Transverse colon (tissue), 4 donors: Measurements from ENCODE around the gene TBL1Y. TPM values are rescaled to one million over a fixed set of nuclear protein-coding genes. Genes with fewer than 3 reads are reported as not detected.

Experiments used
- DNase-seq: peaks from one replicate; pipeline ENCODE4 v3.0.0-alpha.2; 2019
- H3K27ac ChIP-seq, 4 donors: fragments of 200-600 bp; sonication (generic); 2 replicates each; pipeline ENCODE4 v1.5.1; 2016 to 2018; ENCODE audit warnings: inconsistent platforms in 4 of 4
- H3K27me3 ChIP-seq: fragments of 200-600 bp; sonication (generic); 2 replicates; pipeline ENCODE4 v1.5.1; 2017; ENCODE audit warnings: inconsistent platforms
- H3K36me3 ChIP-seq, 4 donors: fragments of 200-600 bp; sonication (generic); 2 replicates each; pipeline ENCODE4 v1.5.1; 2017 to 2019; ENCODE audit warnings: inconsistent platforms in 4 of 4
- H3K4me1 ChIP-seq, 4 donors: fragments of 200-600 bp; sonication (generic); 2 replicates each; pipeline ENCODE4 v1.5.1; 2017 to 2020; ENCODE audit warnings: inconsistent platforms in 4 of 4
- H3K4me3 ChIP-seq, 4 donors: fragments of 200-600 bp; sonication (generic); 1 replicate in 1 of 4; 2 replicates in 3 of 4; pipeline versions ENCODE4 v1.5.1 to v1.6.1; 2017 to 2019; ENCODE audit warnings: inconsistent platforms in 4 of 4
- H3K9me3 ChIP-seq, 2 donors: fragments of 200-600 bp; sonication (generic); 2 replicates each; pipeline ENCODE4 v1.5.1; 2017 to 2019; ENCODE audit warnings: inconsistent platforms in 2 of 2
- EP300 ChIP-seq: sonication (generic); formaldehyde crosslinking; IDR thresholded peaks from one replicate; pipeline ENCODE4 v1.6.1; 2017; ENCODE audit warnings: antibody characterized with exemption, low read depth
- POLR2A ChIP-seq: fragments of 450-650 bp; IDR thresholded peaks from one replicate; pipeline ENCODE4 v1.6.1; 2016; ENCODE audit warnings: antibody characterized with exemption, mild to moderate bottlenecking, moderate library complexity
- POLR2AphosphoS5 ChIP-seq, 3 donors: sonication (generic); formaldehyde crosslinking; IDR thresholded peaks; one replicate each; pipeline ENCODE4 v1.6.1; 2016; ENCODE audit warnings: antibody characterized with exemption in 3 of 3
- WGBS, 2 donors: methylation state at CpG; one replicate each; pipeline ENCODE4 v1.1.5; 2018; ENCODE audit warnings: low coverage in 1 of 2; 5-methylcytosine and 5-hydroxymethylcytosine counted together
- in situ Hi-C, 4 donors: fragments of 200-750 bp; cut with MboI; loops; one replicate each; pipeline versions ENCODE4 v1.15.0 to v1.15.1; 2017; ENCODE audit warnings: low sequenced_read_pairs in 3 of 4, low pct_ligation_motif_present in 1 of 4, low pct_unique_long_range_greater_than_20kb in 1 of 4
- intact Hi-C: fragments of 100-400 bp; cut with DNase I; formaldehyde crosslinking; loops from one replicate; pipeline ENCODE4 v1.15.1; 2023; ENCODE audit warnings: low total_unique reads
- total RNA-seq, 4 donors: library from RNA; depleted of rRNA; stranded (reverse); fragments of >200 nt; gene quantifications; one replicate each; pipeline ENCODE4 v1.1.0, GENCODE V29; 2016
- TF ChIP-seq, protein P1 (sequence below), 5 experiments: fragments of 200-600 bp in 3 of 5; fragments of 450-650 bp in 2 of 5; sonication (generic) in 3 of 5; IDR thresholded peaks; 1 replicate in 2 of 5; 2 replicates in 3 of 5; pipeline ENCODE4 v1.5.1; 2016 to 2017; ENCODE audit warnings: antibody characterized with exemption in 5 of 5, inconsistent platforms in 3 of 5, mild to moderate bottlenecking in 2 of 5, moderate library complexity in 1 of 5

The TBL1Y gene
- total RNA-seq, 4 donors from 2014 or later, result 0.68 TPM; not detected in 3

DNA sequence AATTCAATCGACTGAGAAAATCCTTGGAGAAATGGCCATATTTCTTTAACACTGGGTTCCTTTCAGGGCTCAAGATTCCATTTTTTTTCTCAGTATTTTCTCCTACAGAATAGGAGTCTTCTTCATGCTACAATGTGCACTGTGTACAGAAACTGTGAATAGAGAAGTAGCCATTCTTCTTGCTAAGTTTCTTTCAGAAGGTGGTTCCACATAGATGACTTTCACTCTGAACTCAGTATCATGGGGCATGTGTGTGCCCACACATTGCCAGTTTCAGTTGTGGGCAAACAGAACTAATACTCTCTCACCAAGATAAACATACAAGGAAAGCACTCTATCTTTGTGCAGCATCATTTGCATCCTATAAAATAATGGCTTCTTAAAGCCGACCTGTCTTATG lies 89.4 kb downstream of the TBL1Y start:
- intact Hi-C loops, result no loop called here
- Histone ChIP-seq H3K27ac (no peak overlapping the region), H3K36me3 (no peaks in the 10 kb centered on the region), H3K4me3 (no peak overlapping the region), H3K9me3 (no peaks in the 10 kb centered on the region), H3K27me3 (no peaks in the 10 kb centered on the region), H3K4me1 (no peaks in the 10 kb centered on the region)
- DNase-seq, result no peak
- WGBS, 2 donors, result no CpG with 5 or more reads among the region's 2 CpGs
- in situ Hi-C loops, result no loop called here
- TF ChIP-seq EP300, result no peak
- TF ChIP-seq, protein P1, sequence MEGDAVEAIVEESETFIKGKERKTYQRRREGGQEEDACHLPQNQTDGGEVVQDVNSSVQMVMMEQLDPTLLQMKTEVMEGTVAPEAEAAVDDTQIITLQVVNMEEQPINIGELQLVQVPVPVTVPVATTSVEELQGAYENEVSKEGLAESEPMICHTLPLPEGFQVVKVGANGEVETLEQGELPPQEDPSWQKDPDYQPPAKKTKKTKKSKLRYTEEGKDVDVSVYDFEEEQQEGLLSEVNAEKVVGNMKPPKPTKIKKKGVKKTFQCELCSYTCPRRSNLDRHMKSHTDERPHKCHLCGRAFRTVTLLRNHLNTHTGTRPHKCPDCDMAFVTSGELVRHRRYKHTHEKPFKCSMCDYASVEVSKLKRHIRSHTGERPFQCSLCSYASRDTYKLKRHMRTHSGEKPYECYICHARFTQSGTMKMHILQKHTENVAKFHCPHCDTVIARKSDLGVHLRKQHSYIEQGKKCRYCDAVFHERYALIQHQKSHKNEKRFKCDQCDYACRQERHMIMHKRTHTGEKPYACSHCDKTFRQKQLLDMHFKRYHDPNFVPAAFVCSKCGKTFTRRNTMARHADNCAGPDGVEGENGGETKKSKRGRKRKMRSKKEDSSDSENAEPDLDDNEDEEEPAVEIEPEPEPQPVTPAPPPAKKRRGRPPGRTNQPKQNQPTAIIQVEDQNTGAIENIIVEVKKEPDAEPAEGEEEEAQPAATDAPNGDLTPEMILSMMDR (IDR thresholded peaks at IDR 0.05), result no peak
- TF ChIP-seq POLR2AphosphoS5 (IDR thresholded peaks at IDR 0.05), result no peak
- no peak for TF ChIP-seq POLR2A

- no peak for TF ChIP-seq POLR2AphosphoS5 (IDR thresholded peaks at IDR 0.05)
- TF ChIP-seq EP300, result no peak
- no peak for TF ChIP-seq POLR2A
- TF ChIP-seq, protein P1 (IDR thresholded peaks at IDR 0.05), result no peak
- WGBS, 2 donors, result 40% methylated on average over 1 of the region's 3 CpGs; no CpG with 5 or more reads in 1 of the 2 donors
These were observed 92.1 kb downstream of the TBL1Y start for GRCh38 chrY:7002581-7002980.

GRCh38 chrY:7007911-7008310 lies 97.4 kb downstream of the TBL1Y start:
- TF ChIP-seq POLR2A, result no peak
- no peak for TF ChIP-seq POLR2AphosphoS5 (IDR thresholded peaks at IDR 0.05)
- TF ChIP-seq EP300, result no peak
- TF ChIP-seq, protein P1 (IDR thresholded peaks at IDR 0.05), result no peak
- no peak overlapping the region for H3K27ac ChIP-seq
- H3K4me1 ChIP-seq, result no peaks in the 10 kb centered on the region
- no peaks in the 10 kb centered on the region for H3K9me3 ChIP-seq
- DNase-seq, result no peak
- H3K27me3 ChIP-seq, result no peaks in the 10 kb centered on the region
- in situ Hi-C loops, result no loop called here
- intact Hi-C loops, result no loop called here
- WGBS, 2 donors, result 67% methylated on average over 1 of the region's 1 CpG; no CpG with 5 or more reads in 1 of the 2 donors
- H3K4me3 ChIP-seq, result no peak overlapping the region
- no peaks in the 10 kb centered on the region for H3K36me3 ChIP-seq

More at GRCh38 chrY:7002581-7002980, 92.1 kb downstream of the TBL1Y start:
- Histone ChIP-seq H3K27ac (no peak overlapping the region), H3K4me3 (no peak overlapping the region), H3K36me3 (no peaks in the 10 kb centered on the region), H3K27me3 (no peaks in the 10 kb centered on the region), H3K9me3 (no peaks in the 10 kb centered on the region), H3K4me1 (no peaks in the 10 kb centered on the region)
- in situ Hi-C loops, result no loop called here
- intact Hi-C loops, result no loop called here
- no peak for DNase-seq

DNA sequence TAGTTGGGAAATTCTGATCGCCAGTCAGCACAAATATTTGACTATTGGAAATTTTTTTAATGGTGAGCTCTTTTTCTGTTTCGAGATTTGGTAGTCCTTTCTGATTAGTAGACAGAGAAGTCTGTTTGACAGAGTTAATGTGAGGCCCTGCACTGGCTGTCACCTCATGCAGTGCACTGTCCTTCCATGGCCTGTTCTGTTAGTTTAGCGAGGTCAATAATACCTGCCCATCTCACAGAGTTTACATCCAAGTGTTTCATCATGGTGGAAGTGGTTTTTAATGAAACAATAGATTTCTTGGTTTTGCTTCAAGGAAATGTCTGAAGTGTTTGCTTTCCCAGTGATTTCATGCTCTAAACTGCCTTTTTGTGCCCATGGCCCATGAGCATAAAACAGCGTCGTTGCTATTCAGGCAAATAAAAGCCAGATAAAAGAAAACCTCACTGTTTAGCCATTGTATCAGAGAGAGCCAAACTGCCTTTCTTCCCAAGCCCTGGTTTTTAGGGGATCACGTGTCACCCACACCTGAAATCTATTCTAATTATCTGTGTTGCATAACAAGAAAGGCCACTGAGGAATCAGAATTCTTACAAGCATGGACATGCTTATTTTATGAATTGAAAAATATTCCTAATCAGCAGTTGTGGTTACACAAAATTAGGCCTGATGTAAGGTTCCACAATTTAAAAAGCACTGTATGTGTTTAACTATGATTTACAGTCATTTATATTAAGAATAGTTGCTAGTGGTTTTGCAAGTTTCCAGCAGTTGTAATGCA lies 98.3 kb downstream of the TBL1Y start:
- no CpG with 5 or more reads among the region's 6 CpGs for WGBS, 2 donors
- Histone ChIP-seq H3K9me3 (no peaks in the 10 kb centered on the region), H3K4me3 (no peak overlapping the region), H3K36me3 (no peaks in the 10 kb centered on the region), H3K27ac (no peak overlapping the region), H3K27me3 (no peaks in the 10 kb centered on the region), H3K4me1 (no peaks in the 10 kb centered on the region)
- TF ChIP-seq, protein P1 (IDR thresholded peaks at IDR 0.05), result no peak
- TF ChIP-seq EP300, result no peak
- no peak for TF ChIP-seq POLR2A
- TF ChIP-seq POLR2AphosphoS5 (IDR thresholded peaks at IDR 0.05), result no peak
- intact Hi-C loops, result no loop called here
- DNase-seq, result no peak
- in situ Hi-C loops, result no loop called here
